Psoas muscle (tissue), 8 donors: ENCODE data around the gene CTAG1B. TPM values are rescaled to one million over a fixed set of nuclear protein-coding genes. Genes with fewer than 3 reads are reported as not detected.
"Not testable (repeated sequence)": the region's sequence is repeated elsewhere in the genome, so short reads cannot be mapped to it uniquely, and the experiment has no call there.

Experiments
- ATAC-seq, 4 donors: fragments of 200-7000 bp; cut with Tn5 transposase; one replicate each; pipeline ENCODE4 v1.9.1; 2020; ENCODE audit warnings: moderate library complexity in 3 of 4, mild to moderate bottlenecking in 2 of 4
- DNase-seq, 2 donors: peaks; one replicate each; pipeline ENCODE4 v3.0.0-alpha.2; 2020
- H3K27ac ChIP-seq: fragments of 200-600 bp; one replicate; pipeline ENCODE4 v1.8.0; 2022
- H3K27me3 ChIP-seq, 3 donors: fragments of 200-600 bp in 1 of 3; one replicate each; pipeline versions ENCODE4 v1.6.1 to v1.8.0; 2013 to 2022; ENCODE audit warnings: low read length in 2 of 3, mild to moderate bottlenecking in 2 of 3, moderate library complexity in 1 of 3; ENCODE audit not compliant: insufficient read depth in 3 of 3
- H3K36me3 ChIP-seq, 2 donors: fragments of 200-600 bp in 1 of 2; one replicate each; pipeline versions ENCODE4 v1.6.1 to v1.8.0; 2013 to 2022; ENCODE audit warnings: low read depth in 1 of 2, mild to moderate bottlenecking in 1 of 2, moderate library complexity in 1 of 2; ENCODE audit not compliant: insufficient read depth in 1 of 2
- H3K4me1 ChIP-seq: fragments of 200-600 bp; one replicate; pipeline ENCODE4 v1.8.0; 2022
- H3K4me3 ChIP-seq: fragments of 200-600 bp; one replicate; pipeline ENCODE4 v1.8.0; 2022; ENCODE audit warnings: mild to moderate bottlenecking
- H3K9me3 ChIP-seq: fragments of 200-600 bp; one replicate; pipeline ENCODE4 v1.8.0; 2022
- CTCF ChIP-seq: fragments of 200-600 bp; IDR thresholded peaks from one replicate; pipeline ENCODE4 v1.8.0; 2022; ENCODE audit warnings: antibody characterized with exemption
- WGBS, 3 donors: extraction: QIAGEN DNeasy Blood & Tissue Kit; methylation state at CpG; one replicate each; pipeline versions ENCODE4 v1.1.6 to v1.1.7; 2013; 5-methylcytosine and 5-hydroxymethylcytosine counted together
- intact Hi-C, 2 donors: fragments of 100-400 bp; cut with DNase I; formaldehyde crosslinking; loops; one replicate each; pipeline versions ENCODE4 v1.11.0 to v1.14.2; 2022
- polyA plus RNA-seq, 3 donors: library from polyadenylated mRNA; stranded (reverse); fragments of 200-250 nt; gene quantifications; one replicate each; pipeline ENCODE4 v1.2.3, GENCODE V29; 2013
- total RNA-seq, 4 donors: library from RNA; stranded (reverse); fragmentation: NEBNext Ultra II Directional in 2 of 4; extraction: Animal tissue kit (Norgen Biotek cat#: 25700) in 2 of 4; gene quantifications; one replicate each; pipeline versions ENCODE4 v1.2.1 to v1.2.4, GENCODE V29; 2021 to 2023
- donor health status: healthy with polysubstance abuse.
- donor health status: DM: no; HTN: no; CAD: no; lungs with moderate emphysema.
- donor health status: Bipolar disorder and iron deficiency.
- donor health status: healthy.
- donor health status: DM: yes; HTN: yes; CAD: no.
- donor health status: DM: no; HTN: no; CAD: no.
- donor health status: DM: no; HTN: no; CAD: no.
- donor health status: DM: yes; HTN: yes; CAD: no.

CTAG1B gene
- total and polyA plus RNA-seq, 7 donors = not detected

DNA sequence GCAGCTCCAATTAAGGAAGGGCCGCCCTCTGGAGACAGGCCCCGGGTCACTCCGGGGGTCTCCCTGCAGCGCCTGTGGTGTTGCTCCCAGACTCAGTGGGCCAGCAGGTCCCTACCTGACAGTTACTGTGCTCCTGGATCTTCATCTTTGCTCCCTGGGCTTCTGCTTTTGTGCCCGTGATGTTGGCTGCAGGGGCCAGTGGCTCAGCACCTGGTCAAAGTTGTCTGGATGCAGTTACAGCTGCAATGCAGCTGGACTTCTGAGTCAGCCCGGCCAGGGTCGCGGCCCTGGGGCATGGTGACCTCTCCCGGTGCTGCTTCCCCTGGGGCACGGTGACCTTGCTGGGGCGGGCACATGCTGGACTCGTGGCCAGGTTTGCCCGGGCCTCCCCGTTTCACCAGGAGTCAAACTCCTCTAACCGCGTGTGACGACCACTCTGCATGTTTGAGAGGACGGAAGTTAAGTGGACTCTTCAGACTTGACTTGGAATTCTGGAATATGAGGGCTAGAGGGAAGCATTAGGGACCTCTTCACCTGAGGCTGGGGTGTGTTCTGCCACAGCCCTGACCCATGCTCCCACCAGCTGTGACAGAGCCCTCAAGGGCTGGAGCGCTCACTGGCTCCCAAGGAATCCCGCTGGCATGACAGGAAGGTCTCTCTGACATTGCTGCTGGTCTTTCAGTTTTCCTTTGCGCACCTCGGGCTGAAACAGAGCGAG, 30.6 kb upstream of the CTAG1B start:
- Histone ChIP-seq H3K9me3 (no peaks in the 10 kb centered on the region), H3K4me1 (no peaks in the 10 kb centered on the region), H3K27ac (no peak overlapping the region), H3K4me3 (no peak overlapping the region), H3K36me3 (no peaks in the 10 kb centered on the region), H3K27me3 (peaks cover 0 to 4% (median 0%) of the 10 kb centered on the region in 3 donors)
- DNase-seq = no peak
- WGBS, 3 donors = 47 to 64% (median 49%) methylated on average over 19 to 23 of the region's 23 CpGs
- TF ChIP-seq CTCF = no peak
- no peak for ATAC-seq
- intact Hi-C loops = no loop called here

- no peak for DNase-seq
- no peak overlapping the region for H3K4me3 ChIP-seq
- no peak overlapping the region for H3K27ac ChIP-seq
- no peaks in the 10 kb centered on the region for H3K9me3 ChIP-seq
- no peaks in the 10 kb centered on the region for H3K36me3 ChIP-seq
- no peaks in the 10 kb centered on the region for H3K4me1 ChIP-seq
- no peak for TF ChIP-seq CTCF
- H3K27me3 ChIP-seq = peaks cover 0 to 4% (median 0%) of the 10 kb centered on the region in 3 donors
- no peak for ATAC-seq
- intact Hi-C loops = no loop called here
- 77 to 81% (median 78%) methylated on average over 12 to 15 of the region's 15 CpGs for WGBS, 3 donors
These were observed 29.8 kb upstream of the CTAG1B start for GRCh38 chrX:154648931-154649330.

DNA sequence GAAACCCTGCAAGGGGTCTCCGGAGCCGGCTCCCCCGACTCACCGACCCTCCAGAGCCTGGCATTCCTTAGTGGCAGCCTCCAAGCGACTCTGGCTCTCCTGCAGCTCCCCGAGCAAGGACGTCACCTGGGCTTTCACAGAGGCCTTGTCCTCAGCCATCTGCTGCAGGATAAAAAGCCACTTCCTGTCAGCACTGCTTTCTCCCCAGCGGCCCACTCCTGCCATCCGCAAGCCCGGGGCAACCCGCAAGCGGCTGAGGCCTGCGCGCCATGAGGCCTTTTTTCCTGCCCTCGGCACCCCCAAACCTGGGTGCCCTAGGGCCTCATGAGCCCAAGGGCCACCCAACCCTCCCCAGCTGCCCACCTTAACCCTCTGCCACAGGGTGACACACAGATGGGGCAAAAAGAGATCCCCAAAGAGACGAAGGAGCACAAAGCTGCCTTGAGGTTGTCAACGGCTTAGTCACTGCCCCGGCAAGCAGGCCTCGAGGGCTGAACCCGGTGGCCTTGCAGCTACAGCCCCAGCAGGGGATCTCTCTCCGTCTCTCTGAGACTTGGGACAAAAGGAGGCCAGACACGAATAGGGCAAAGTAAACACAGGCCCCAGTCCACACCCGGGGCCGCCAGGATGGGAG, 26.8 kb upstream of the CTAG1B start:
- ATAC-seq, DNase-seq: not testable (repeated sequence)

DNA sequence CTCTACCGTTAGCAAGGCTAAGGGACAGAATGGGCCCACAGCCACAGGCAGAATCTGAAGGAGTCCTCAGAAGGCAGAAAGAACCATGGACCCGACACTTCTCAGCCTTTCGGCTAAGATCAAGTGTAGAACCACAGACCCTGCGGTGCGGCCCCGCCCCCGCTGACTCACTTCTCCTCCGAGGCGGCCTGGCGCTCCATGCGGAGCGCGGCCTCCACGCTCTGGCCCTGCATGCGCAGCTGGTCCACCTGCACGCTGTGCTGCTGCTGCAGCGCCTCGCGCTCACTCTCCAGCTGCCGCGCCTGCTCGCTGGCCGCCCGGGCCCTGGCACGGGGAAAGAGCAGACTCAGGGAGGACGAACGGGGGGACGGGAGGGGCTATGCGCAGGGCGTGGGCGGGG, 24.6 kb upstream of the CTAG1B start:
- H3K36me3 ChIP-seq, H3K4me1 ChIP-seq, H3K27me3 ChIP-seq, DNase-seq, H3K27ac ChIP-seq, ATAC-seq, intact Hi-C loops, H3K4me3 ChIP-seq, H3K9me3 ChIP-seq: not testable (repeated sequence)
- WGBS, 3 donors = no CpG with 5 or more reads among the region's 31 CpGs

More for the DNA sequence above, 26.8 kb upstream of the CTAG1B start:
- H3K36me3 ChIP-seq, H3K27me3 ChIP-seq, H3K4me1 ChIP-seq, intact Hi-C loops, H3K27ac ChIP-seq, H3K9me3 ChIP-seq, H3K4me3 ChIP-seq: not testable (repeated sequence)
- whole genome bisulfite sequencing, 3 donors = no CpG with 5 or more reads among the region's 24 CpGs

DNA sequence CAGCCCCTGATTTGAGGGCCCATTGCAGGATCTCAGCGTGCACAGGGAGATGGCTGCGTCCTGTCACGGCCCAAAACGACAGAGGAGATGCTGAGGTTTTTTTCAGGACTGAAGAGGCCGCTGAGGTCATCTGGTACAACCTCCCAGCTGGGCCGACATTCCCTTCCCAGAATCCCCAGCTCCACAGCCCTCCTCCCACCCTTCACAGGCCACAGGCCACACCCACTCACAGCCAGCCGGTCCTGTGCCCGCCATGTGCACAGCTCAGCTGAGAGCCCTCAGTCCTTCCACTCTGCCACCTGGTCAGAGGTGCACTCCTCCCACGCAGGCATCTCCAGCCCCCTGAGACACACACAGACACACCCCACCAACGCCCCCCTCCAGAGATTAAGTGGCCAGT, 22.7 kb upstream of the CTAG1B start:
- H3K36me3 ChIP-seq, H3K9me3 ChIP-seq, H3K4me1 ChIP-seq, intact Hi-C loops, DNase-seq, H3K4me3 ChIP-seq, H3K27ac ChIP-seq, H3K27me3 ChIP-seq: not testable (repeated sequence)
- WGBS, 3 donors = no CpG with 5 or more reads among the region's 10 CpGs
- peak in 2 of 4 donors; percentile 64 to 79 for ATAC-seq

- H3K9me3 ChIP-seq, H3K27me3 ChIP-seq, intact Hi-C loops, H3K27ac ChIP-seq, H3K36me3 ChIP-seq, H3K4me3 ChIP-seq, DNase-seq, ATAC-seq, H3K4me1 ChIP-seq: not testable (repeated sequence)
- WGBS, 3 donors = no CpG with 5 or more reads among the region's 11 CpGs
These were observed 14.6 kb upstream of the CTAG1B start for GRCh38 chrX:154633661-154634060.

- H3K27me3 ChIP-seq, H3K4me3 ChIP-seq, DNase-seq, H3K36me3 ChIP-seq, H3K9me3 ChIP-seq, H3K27ac ChIP-seq, intact Hi-C loops, H3K4me1 ChIP-seq, ATAC-seq: not testable (repeated sequence)
- no CpG with 5 or more reads among the region's 11 CpGs for WGBS, 3 donors
These were observed 11.9 kb upstream of the CTAG1B start for GRCh38 chrX:154630949-154631348.

GRCh38 chrX:154628960-154629359, 9.9 kb upstream of the CTAG1B start:
- H3K9me3 ChIP-seq, intact Hi-C loops, H3K4me3 ChIP-seq, H3K27me3 ChIP-seq, DNase-seq, H3K36me3 ChIP-seq, H3K4me1 ChIP-seq, H3K27ac ChIP-seq: not testable (repeated sequence)
- peak in 3 of 4 donors; percentile 66 to 72 (median 68) for ATAC-seq
- no CpG with 5 or more reads among the region's 5 CpGs for WGBS, 3 donors

GRCh38 chrX:154620767-154621414, 1.8 kb upstream of the CTAG1B start:
- DNase-seq, H3K27ac ChIP-seq, H3K36me3 ChIP-seq, H3K9me3 ChIP-seq, H3K27me3 ChIP-seq, H3K4me3 ChIP-seq, intact Hi-C loops, H3K4me1 ChIP-seq: not testable (repeated sequence)
- peak in 3 of 4 donors; percentile 61 to 67 (median 66) for ATAC-seq
- WGBS, 3 donors = 17 to 44% methylated on average over 2 to 3 of the region's 11 CpGs; no CpG with 5 or more reads in 1 of the 3 donors
